ENCODE measurements around the gene ACOT11. TPM values are rescaled to one million over a fixed set of nuclear protein-coding genes. Genes with fewer than 3 reads are reported as not detected.
A peak's percentile ranks its signal among the peaks of the same experiment; 100 is the strongest.

The ACOT11 gene
- total and polyA plus RNA-seq, 9 of the 15 experiments (the other 6 are each of a cell fraction or from before 2014, with no cell fraction given) = 0.04 to 1.2 (median 0.64) TPM; not detected in 2

GRCh38 chr1:54575605-54576290, 27.7 kb downstream of the ACOT11 start:
- Histone ChIP-seq H3K4me3 (no peak overlapping the region), H3K4me2 (ENCODE audit: insufficient read depth, low read length) (no peak overlapping the region), H3K36me3 (ENCODE audit: control insufficient read depth, insufficient read depth, low read length) (no peaks in the 10 kb centered on the region), H2AFZ (ENCODE audit: low read depth, low read length) (no peak overlapping the region), H3K27me3 (ENCODE audit: control insufficient read depth in 2 of 2, insufficient read depth in 2 of 2, low read length in 2 of 2) (peaks cover 2 to 34% of the 10 kb centered on the region in 2 experiments; a peak in 3 of 5 replicates), H3K4me1 (replicated peaks in 1 of 2; ENCODE audit: control insufficient read depth in 2 of 2, insufficient read depth in 2 of 2, low read length in 2 of 2) (peaks cover 8 to 12% of the 10 kb centered on the region in 2 experiments; a peak in 4 of 5 replicates), H3K9me3 (replicated peaks; ENCODE audit: control insufficient read depth, insufficient read depth, low read depth, low read length) (no peaks in the 10 kb centered on the region), H3K27ac (ENCODE audit: extremely low read depth, low read depth, low read length) (no peak overlapping the region), H3K9me1 (ENCODE audit: control insufficient read depth, insufficient read depth, low read length) (no peaks in the 10 kb centered on the region), H3K79me2 (ENCODE audit: control insufficient read depth, insufficient read depth, low read length) (no peaks in the 10 kb centered on the region), H4K20me1 (replicated peaks; ENCODE audit: control insufficient read depth, insufficient read depth, low read length) (no peaks in the 10 kb centered on the region), H3K9ac (ENCODE audit: insufficient read depth in 1 of 2, low read depth in 2 of 2, low read length in 2 of 2) (0 out of 4 replicates have a peak overlapping the region, but pooled peaks of 1 of the 2 experiments have one; percentile 3)
- no TSS peak for BruUV-seq (replicated peaks)
- ATAC-seq (no peak), FAIRE-seq (peak; percentile 52), DNase-seq (ENCODE audit: extremely low read depth in 1 of 4, low spot score in 3 of 4) (no peak)
- in situ Hi-C loops (cut with MboI) = no loop called here
- 17% methylated on average over 8 of the region's 8 CpGs for WGBS (ENCODE audit: insufficient coverage, low coverage, missing lambda C conversion rate)
- CTCF ChIA-PET (ENCODE audit: low intra/inter-chr PET ratio) = no interaction called here
- POLR2A ChIA-PET = interaction anchor here (0.7 to 2.5 kb wide), 2 partner anchors 10 to 91 kb away, joined by 3 to 10 read pairs; no protein-coding TSS in a partner anchor
- intact Hi-C loops (cut with micrococcal nuclease) = no loop called here
- 0 out of 2 replicates have a peak, but pooled peaks have one; percentile 35 for TF ChIP-seq PKNOX1 (IDR thresholded peaks at IDR 0.05)
- no peak for TF ChIP-seq PBX2 (CRISPR knock-in tag; IDR thresholded peaks at IDR 0.05; ENCODE audit: low read depth)
- 0 out of 2 replicates have a peak, but pooled peaks have one; percentile 3 for TF ChIP-seq PBX2 (tag; conservative IDR thresholded peaks at IDR 0.05; ENCODE audit: low read depth)
- TF ChIP-seq RBM15 (IDR thresholded peaks at IDR 0.05; ENCODE audit: insufficient read depth, low read length) = no peak
- TF ChIP-seq, protein P1, sequence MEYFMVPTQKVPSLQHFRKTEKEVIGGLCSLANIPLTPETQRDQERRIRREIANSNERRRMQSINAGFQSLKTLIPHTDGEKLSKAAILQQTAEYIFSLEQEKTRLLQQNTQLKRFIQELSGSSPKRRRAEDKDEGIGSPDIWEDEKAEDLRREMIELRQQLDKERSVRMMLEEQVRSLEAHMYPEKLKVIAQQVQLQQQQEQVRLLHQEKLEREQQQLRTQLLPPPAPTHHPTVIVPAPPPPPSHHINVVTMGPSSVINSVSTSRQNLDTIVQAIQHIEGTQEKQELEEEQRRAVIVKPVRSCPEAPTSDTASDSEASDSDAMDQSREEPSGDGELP (CRISPR knock-in tag; IDR thresholded peaks at IDR 0.05; ENCODE audit: borderline replicate concordance) = 0 out of 2 replicates have a peak, but pooled peaks have one; percentile 4
- no peak for TF ChIP-seq ZNF766 (CRISPR knock-in tag; conservative IDR thresholded peaks at IDR 0.05)
- no peak for TF ChIP-seq EWSR1 (IDR thresholded peaks at IDR 0.05; ENCODE audit: borderline replicate concordance, low read depth, partially characterized antibody)
- no peak for TF ChIP-seq ZNF436 (CRISPR knock-in tag; IDR thresholded peaks at IDR 0.05)
- TF ChIP-seq ZFX (CRISPR knock-in tag; IDR thresholded peaks at IDR 0.05) = peak; percentile 10; the same call in 1 of the 2 replicates
- TF ChIP-seq XRCC4 (IDR thresholded peaks at IDR 0.05; ENCODE audit: extremely low read depth, insufficient read depth, insufficient read length) = no peak
- TF ChIP-seq ETS2 (tag; IDR thresholded peaks at IDR 0.05; ENCODE audit: borderline replicate concordance, poor library complexity, severe bottlenecking) = peak; percentile 42
- no peak for TF ChIP-seq ZNF165 (CRISPR knock-in tag; IDR thresholded peaks at IDR 0.05; ENCODE audit: borderline replicate concordance)
- TF ChIP-seq, protein P2, sequence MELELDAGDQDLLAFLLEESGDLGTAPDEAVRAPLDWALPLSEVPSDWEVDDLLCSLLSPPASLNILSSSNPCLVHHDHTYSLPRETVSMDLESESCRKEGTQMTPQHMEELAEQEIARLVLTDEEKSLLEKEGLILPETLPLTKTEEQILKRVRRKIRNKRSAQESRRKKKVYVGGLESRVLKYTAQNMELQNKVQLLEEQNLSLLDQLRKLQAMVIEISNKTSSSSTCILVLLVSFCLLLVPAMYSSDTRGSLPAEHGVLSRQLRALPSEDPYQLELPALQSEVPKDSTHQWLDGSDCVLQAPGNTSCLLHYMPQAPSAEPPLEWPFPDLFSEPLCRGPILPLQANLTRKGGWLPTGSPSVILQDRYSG (tag; conservative IDR thresholded peaks at IDR 0.05; ENCODE audit: low read depth) = no peak
- no peak for TF ChIP-seq SMARCE1 (IDR thresholded peaks at IDR 0.05)
- no peak for TF ChIP-seq NFXL1 (CRISPR knock-in tag; IDR thresholded peaks at IDR 0.05)
